PFSK-1 (cell line): ENCODE results near the gene IL3.

Experiments used
- SIN3A ChIP-seq: IDR thresholded peaks from 2 replicates; pipeline ENCODE4 v1.6.1; 2012; ENCODE audit warnings: mild to moderate bottlenecking, low read length, moderate library complexity, borderline replicate concordance; ENCODE audit not compliant: insufficient read depth
- TAF1 ChIP-seq: IDR thresholded peaks from 2 replicates; pipeline ENCODE4 v1.6.1; 2012; ENCODE audit warnings: low read length, control low read depth, borderline replicate concordance; ENCODE audit not compliant: insufficient read depth
- TF ChIP-seq, protein P1 (sequence below), 2 experiments: IDR thresholded peaks; 2 replicates each; pipeline versions ENCODE4 v1.6.1 to v1.8.0; 2011 to 2012; ENCODE audit warnings: low read depth in 2 of 2, low read length in 2 of 2, control low read depth in 1 of 2, inconsistent platforms in 1 of 2, mild to moderate bottlenecking in 1 of 2, moderate library complexity in 1 of 2; ENCODE audit not compliant: insufficient read depth in 1 of 2

DNA sequence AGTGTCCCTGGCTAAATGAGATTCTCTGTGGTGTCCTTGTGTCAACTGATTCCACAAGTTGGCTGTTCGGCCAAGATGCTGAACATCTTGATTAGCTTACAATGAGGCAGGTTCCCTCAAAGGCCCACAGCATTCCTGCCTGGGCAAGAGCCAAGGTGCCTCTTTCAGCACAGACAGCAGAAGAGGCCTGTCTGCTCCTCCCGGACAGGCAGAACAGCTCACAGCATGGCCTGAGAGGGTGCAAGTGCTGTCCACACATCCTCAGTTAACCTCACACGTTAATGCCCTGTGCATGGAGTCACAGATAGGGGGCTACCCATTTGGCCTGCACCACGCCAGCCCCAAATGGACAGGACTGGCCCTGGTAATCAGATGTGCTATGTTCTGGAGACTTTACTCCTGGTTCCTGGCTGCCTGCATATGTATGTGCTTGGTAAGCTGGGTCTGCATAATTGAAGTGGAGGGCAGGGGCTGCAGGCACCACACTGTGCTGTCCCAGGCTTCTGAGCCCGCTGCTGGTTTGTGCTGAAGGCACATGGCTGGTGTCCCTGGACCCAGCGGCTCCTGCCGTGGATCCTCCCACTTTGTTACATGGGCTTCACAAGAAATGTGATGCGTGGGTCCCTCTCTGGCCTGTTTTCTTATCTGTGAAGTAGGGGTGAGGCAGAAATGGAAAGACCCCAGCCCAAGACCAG lies 22.0 kb downstream of the IL3 start:
- TF ChIP-seq, protein P1, sequence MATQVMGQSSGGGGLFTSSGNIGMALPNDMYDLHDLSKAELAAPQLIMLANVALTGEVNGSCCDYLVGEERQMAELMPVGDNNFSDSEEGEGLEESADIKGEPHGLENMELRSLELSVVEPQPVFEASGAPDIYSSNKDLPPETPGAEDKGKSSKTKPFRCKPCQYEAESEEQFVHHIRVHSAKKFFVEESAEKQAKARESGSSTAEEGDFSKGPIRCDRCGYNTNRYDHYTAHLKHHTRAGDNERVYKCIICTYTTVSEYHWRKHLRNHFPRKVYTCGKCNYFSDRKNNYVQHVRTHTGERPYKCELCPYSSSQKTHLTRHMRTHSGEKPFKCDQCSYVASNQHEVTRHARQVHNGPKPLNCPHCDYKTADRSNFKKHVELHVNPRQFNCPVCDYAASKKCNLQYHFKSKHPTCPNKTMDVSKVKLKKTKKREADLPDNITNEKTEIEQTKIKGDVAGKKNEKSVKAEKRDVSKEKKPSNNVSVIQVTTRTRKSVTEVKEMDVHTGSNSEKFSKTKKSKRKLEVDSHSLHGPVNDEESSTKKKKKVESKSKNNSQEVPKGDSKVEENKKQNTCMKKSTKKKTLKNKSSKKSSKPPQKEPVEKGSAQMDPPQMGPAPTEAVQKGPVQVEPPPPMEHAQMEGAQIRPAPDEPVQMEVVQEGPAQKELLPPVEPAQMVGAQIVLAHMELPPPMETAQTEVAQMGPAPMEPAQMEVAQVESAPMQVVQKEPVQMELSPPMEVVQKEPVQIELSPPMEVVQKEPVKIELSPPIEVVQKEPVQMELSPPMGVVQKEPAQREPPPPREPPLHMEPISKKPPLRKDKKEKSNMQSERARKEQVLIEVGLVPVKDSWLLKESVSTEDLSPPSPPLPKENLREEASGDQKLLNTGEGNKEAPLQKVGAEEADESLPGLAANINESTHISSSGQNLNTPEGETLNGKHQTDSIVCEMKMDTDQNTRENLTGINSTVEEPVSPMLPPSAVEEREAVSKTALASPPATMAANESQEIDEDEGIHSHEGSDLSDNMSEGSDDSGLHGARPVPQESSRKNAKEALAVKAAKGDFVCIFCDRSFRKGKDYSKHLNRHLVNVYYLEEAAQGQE (IDR thresholded peaks at IDR 0.05; ENCODE audit: insufficient read depth in 1 of 2, low read depth in 2 of 2, low read length in 2 of 2) = no peak
- TF ChIP-seq SIN3A (no peak), TAF1 (no peak)
